ENCODE results near the gene MARK3. TPM values are rescaled to one million over a fixed set of nuclear protein-coding genes. Genes with fewer than 3 reads are reported as not detected.
A peak's percentile ranks its signal among the peaks of the same experiment; 100 is the strongest.

The MARK3 gene
- total RNA-seq, 2 experiments from 2014 or later = 78.6 to 81.4 TPM

DNA sequence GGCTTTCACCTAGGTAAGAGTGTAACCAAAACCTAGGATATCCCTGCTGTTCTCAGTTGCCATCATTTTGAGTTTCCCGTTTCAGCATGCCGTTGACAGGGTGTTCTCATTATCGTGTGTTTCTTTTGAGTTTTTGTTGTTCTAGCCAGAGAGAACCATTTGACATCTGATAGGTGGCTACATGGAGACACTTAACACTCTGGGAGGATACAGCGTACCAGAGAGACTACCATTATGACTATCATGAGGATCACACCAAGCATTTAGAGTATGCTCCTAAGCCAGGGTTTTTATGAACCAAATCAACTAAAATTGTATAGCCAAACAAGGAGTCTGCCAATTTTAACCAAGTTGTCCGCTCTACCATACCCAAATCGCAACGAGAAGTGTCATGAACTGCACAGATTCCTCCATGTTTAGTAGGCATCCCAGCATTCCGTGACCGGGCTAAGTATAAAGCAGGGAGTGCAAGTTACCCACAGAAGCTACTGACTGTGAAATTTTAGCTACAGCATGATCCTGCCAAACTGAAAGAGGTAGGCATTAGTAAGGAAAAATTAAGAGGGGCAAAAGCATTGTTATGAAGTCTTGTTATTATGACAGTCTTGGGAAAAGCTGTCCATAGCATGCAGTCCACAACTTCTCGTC, 48.8 kb downstream of the MARK3 start:
- ChIA-PET POLR2A (no interaction called here), CTCF (interaction anchor here (1.0 kb wide), 1 partner anchor 16 kb away, joined by 4 read pairs; no protein-coding TSS in a partner anchor)
- Mint-ChIP-seq H3K4me3 (no peak overlapping the region), H3K4me1 (peaks cover 12% of the 10 kb centered on the region), H3K27me3 (no peaks in the 10 kb centered on the region), H3K36me3 (ENCODE audit: low read depth) (peaks cover 21% of the 10 kb centered on the region), H3K9me3 (peaks cover under 1% of the 10 kb centered on the region), H3K27ac (no peak overlapping the region)
- no peak for DNase-seq

- ChIA-PET POLR2A (no interaction called here), CTCF (interaction anchor here (1.0 kb wide), 1 partner anchor 17 kb away, joined by 4 read pairs; no protein-coding TSS in a partner anchor)
- Mint-ChIP-seq H3K4me3 (no peak overlapping the region), H3K27me3 (no peaks in the 10 kb centered on the region), H3K4me1 (peaks cover 8% of the 10 kb centered on the region), H3K36me3 (ENCODE audit: low read depth) (peaks cover 23% of the 10 kb centered on the region), H3K9me3 (peaks cover 2% of the 10 kb centered on the region), H3K27ac (no peak overlapping the region)
- DNase-seq = no peak
These were observed 49.7 kb downstream of the MARK3 start for GRCh38 chr14:103434868-103435442.

DNA sequence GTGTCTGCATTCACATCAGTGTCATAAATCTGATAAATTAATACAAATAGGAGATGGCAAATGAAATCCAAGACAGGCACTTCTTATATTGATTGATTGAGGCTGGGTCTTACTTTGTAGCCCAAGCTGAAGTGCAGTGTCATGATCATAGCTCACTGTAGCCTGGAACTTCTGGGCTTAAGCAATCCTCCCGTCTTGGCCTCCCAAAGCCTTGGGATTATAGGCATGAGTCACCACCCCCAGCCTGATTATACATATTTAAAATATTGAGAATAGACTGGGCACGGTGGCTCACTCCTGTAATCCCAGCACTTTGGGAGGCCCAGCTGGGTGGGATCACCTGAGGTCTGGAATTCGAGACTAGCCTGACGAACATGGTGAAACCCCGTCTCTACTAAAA, 51.3 kb downstream of the MARK3 start:
- H3K9me3 Mint-ChIP-seq = peaks cover 2% of the 10 kb centered on the region
- H3K36me3 Mint-ChIP-seq (ENCODE audit: low read depth) = peaks cover 20% of the 10 kb centered on the region
- H3K27ac Mint-ChIP-seq = peak overlapping the region; percentile 36
- ChIA-PET POLR2A (no interaction called here), CTCF (no interaction called here)
- H3K27me3 Mint-ChIP-seq = no peaks in the 10 kb centered on the region
- no peak overlapping the region for H3K4me3 Mint-ChIP-seq
- DNase-seq = no peak
- H3K4me1 Mint-ChIP-seq = peaks cover 8% of the 10 kb centered on the region

DNA sequence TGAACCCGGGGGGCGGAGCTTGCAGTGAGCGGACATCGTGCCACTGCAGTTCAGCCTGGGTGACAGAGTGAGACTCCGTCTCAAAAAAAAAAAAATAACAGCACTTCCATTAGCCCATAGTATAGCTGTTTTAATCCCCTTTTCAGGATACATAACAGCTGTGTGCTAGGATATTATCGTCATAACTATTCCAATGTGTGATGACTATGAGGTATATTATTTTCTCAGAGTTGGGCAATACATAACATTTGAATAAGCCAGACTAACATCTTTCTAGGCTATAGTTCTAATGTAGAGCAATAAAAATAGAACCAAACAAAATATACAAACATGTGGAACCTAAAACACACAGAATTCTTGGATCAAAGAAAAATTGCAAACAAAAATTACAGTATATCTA, 57.1 kb downstream of the MARK3 start:
- Mint-ChIP-seq H3K27ac (no peak overlapping the region), H3K9me3 (peaks cover 2% of the 10 kb centered on the region), H3K27me3 (no peaks in the 10 kb centered on the region), H3K4me3 (no peak overlapping the region), H3K36me3 (ENCODE audit: low read depth) (peaks cover 17% of the 10 kb centered on the region), H3K4me1 (peaks cover 1% of the 10 kb centered on the region)
- POLR2A ChIA-PET = no interaction called here
- CTCF ChIA-PET = no interaction called here
- DNase-seq = no peak

DNA sequence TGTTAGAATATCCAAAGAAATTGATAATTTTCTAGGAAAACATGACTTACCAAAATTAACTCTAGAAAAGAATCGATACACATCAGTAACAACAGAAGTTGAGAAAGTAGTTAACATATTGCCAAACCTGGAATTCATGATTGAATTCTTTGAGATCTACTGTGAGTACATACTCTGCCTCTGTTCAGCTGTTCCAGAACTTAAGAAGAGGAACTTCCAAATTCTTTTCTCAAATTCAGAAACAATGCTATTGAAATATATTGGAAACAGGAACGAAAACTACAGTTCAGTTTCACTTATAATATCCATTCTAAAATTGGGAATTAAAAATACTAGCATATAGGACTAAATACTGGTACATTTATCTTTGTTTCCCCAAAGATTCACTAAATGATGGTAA, 57.9 kb downstream of the MARK3 start:
- H3K27ac Mint-ChIP-seq = no peak overlapping the region
- ChIA-PET POLR2A (no interaction called here), CTCF (interaction anchor here (0.6 kb wide), 1 partner anchor 791 kb away, joined by 5 read pairs; no protein-coding TSS in a partner anchor)
- peaks cover 2% of the 10 kb centered on the region for H3K9me3 Mint-ChIP-seq
- no peak overlapping the region for H3K4me3 Mint-ChIP-seq
- peaks cover 14% of the 10 kb centered on the region for H3K36me3 Mint-ChIP-seq (ENCODE audit: low read depth)
- no peak for DNase-seq
- H3K27me3 Mint-ChIP-seq = no peaks in the 10 kb centered on the region
- H3K4me1 Mint-ChIP-seq = peaks cover 1% of the 10 kb centered on the region

- Mint-ChIP-seq H3K4me1 (peaks cover 1% of the 10 kb centered on the region), H3K27ac (no peak overlapping the region), H3K27me3 (no peaks in the 10 kb centered on the region), H3K36me3 (ENCODE audit: low read depth) (peaks cover 9% of the 10 kb centered on the region), H3K9me3 (no peaks in the 10 kb centered on the region), H3K4me3 (no peak overlapping the region)
- ChIA-PET POLR2A (no interaction called here), CTCF (interaction anchor here (0.5 to 0.7 kb wide), 2 partner anchors 899 to 1750 kb away, joined by 4 read pairs; no protein-coding TSS in a partner anchor)
- DNase-seq = no peak
These were observed 59.8 kb downstream of the MARK3 start for GRCh38 chr14:103444837-103445524.

DNA sequence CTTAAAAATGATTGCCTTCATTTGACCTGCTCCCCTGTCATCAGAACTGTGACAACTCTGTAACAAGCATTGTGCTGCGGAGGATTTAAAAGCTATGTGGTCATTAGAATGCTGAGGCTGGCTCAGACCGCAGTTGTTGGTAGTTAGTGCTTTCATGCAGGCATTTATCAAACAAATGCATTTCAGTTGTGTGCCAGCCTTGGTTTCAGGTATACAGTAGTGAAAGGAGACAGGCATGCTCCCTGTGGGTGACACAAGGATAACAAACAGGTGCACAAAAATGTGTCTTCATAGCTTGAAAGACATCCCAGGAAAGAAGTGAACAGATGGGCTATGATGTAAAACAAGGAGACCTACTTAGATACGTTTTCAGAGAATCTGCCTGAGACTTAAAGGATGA, 60.6 kb downstream of the MARK3 start:
- Mint-ChIP-seq H3K36me3 (ENCODE audit: low read depth) (peaks cover 7% of the 10 kb centered on the region), H3K27me3 (no peaks in the 10 kb centered on the region), H3K4me1 (peaks cover 1% of the 10 kb centered on the region), H3K4me3 (no peak overlapping the region), H3K27ac (no peak overlapping the region), H3K9me3 (no peaks in the 10 kb centered on the region)
- CTCF ChIA-PET = interaction anchor here (0.6 kb wide), 1 partner anchor 45 kb away, joined by 3 read pairs; no protein-coding TSS in a partner anchor
- POLR2A ChIA-PET = no interaction called here
- no peak for DNase-seq

DNA sequence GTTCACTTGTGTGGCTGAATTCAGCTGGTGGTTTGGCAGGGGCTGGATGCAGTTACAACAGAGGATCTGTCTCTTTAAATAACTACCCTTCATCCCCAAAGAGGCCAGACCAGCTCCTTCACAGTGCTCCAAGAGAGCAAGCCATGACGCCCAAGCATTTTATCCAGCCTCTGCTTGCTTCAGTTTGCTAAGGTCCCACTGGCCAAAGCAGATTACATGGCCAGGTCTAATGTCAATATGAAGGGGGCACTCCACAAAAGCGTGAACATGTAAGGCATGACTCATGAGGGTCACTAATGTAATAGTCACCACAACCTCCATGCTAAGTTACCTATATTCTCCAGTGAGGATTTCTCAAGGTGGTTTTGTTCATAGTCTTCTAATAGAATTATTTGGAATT, 62.9 kb downstream of the MARK3 start:
- Mint-ChIP-seq H3K36me3 (ENCODE audit: low read depth) (peaks cover 9% of the 10 kb centered on the region), H3K4me3 (no peak overlapping the region), H3K27me3 (no peaks in the 10 kb centered on the region), H3K4me1 (peaks cover 1% of the 10 kb centered on the region), H3K27ac (no peak overlapping the region), H3K9me3 (no peaks in the 10 kb centered on the region)
- ChIA-PET CTCF (no interaction called here), POLR2A (no interaction called here)
- no peak for DNase-seq

DNA sequence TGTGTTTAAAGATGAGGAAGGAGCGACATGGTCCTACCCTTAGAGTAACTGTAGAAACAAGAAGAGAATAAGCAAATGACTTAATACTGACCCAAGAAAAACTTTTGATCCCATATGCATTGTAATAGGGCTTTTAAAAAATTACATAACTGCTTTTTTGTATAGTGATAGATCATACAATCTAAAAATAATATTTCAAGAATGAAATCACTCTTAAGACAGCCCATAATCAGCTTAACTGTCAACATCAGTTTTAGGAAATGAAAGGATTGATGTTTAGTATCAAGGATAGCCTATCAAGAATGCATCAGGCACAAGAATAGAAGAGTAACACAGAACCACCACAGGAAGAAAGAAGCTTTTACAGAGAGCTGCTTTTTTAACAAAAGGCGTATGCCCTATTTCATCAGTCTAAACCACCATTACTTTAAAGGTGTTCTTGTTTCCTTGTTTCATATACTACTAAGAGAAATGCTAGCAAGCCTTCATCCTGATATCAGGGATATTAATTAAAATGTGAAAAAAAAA, 64.5 kb downstream of the MARK3 start:
- Mint-ChIP-seq H3K4me1 (no peaks in the 10 kb centered on the region), H3K27ac (no peak overlapping the region), H3K36me3 (ENCODE audit: low read depth) (peaks cover 5% of the 10 kb centered on the region), H3K4me3 (no peak overlapping the region), H3K27me3 (no peaks in the 10 kb centered on the region), H3K9me3 (no peaks in the 10 kb centered on the region)
- ChIA-PET POLR2A (no interaction called here), CTCF (interaction anchor here (0.6 to 1.0 kb wide), 3 partner anchors 13 to 414 kb away, joined by 3 read pairs; no protein-coding TSS in a partner anchor)
- DNase-seq = no peak

DNA sequence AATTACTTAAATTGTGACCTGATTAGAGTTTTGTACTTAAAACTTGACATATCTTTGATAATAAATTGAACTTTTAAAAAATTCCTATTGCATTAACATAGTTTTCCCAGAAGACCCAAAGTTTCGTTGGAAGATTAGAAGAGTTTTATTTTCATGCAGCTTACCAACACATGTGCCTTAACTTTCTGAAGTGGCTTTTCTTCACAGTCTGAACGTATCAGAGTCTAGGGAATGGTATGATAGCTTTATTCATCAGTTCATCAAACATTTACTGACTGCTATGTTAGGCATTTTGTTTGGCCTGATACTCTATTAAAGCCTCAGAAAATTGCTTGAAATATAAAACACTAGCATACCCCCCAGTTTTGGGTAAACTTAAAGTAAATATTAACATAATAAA, 65.2 kb downstream of the MARK3 start:
- Mint-ChIP-seq H3K9me3 (no peaks in the 10 kb centered on the region), H3K4me3 (no peak overlapping the region), H3K27me3 (no peaks in the 10 kb centered on the region), H3K36me3 (ENCODE audit: low read depth) (peaks cover 5% of the 10 kb centered on the region), H3K4me1 (no peaks in the 10 kb centered on the region), H3K27ac (no peak overlapping the region)
- CTCF ChIA-PET = no interaction called here
- POLR2A ChIA-PET = no interaction called here
- no peak for DNase-seq

- H3K4me1 Mint-ChIP-seq = peaks cover 5% of the 10 kb centered on the region
- peaks cover 9% of the 10 kb centered on the region for H3K36me3 Mint-ChIP-seq (ENCODE audit: low read depth)
- no peaks in the 10 kb centered on the region for H3K9me3 Mint-ChIP-seq
- no peaks in the 10 kb centered on the region for H3K27me3 Mint-ChIP-seq
- ChIA-PET POLR2A (no interaction called here), CTCF (no interaction called here)
- no peak overlapping the region for H3K4me3 Mint-ChIP-seq
- DNase-seq = no peak
- no peak overlapping the region for H3K27ac Mint-ChIP-seq
These were observed 66.2 kb downstream of the MARK3 start for GRCh38 chr14:103451401-103451800.

DNA sequence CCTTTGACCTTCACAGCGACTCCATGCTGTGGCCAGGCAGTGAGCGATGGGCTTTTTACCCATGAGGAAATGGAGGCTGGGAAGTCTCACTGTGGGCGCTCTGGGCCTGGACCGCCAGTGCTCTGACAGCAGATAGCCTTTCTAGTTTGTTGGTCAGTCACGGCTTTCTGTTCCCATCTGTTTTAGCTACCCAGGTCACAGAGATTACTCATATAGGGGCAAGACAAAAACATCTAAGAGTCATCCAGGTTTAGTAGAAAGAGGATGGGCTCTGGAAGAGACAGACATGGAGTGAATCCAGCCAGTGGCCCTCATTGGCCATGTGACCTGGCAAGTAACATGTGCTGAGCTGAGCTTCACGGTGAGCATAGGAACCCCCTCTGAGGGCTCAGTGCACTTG, 68.6 kb downstream of the MARK3 start:
- Mint-ChIP-seq H3K36me3 (ENCODE audit: low read depth) (peaks cover 9% of the 10 kb centered on the region), H3K9me3 (no peaks in the 10 kb centered on the region), H3K27me3 (no peaks in the 10 kb centered on the region), H3K27ac (no peak overlapping the region), H3K4me3 (no peak overlapping the region), H3K4me1 (peaks cover 7% of the 10 kb centered on the region)
- CTCF ChIA-PET = interaction anchor here (0.6 to 0.9 kb wide), 2 partner anchors 75 to 1149 kb away, joined by 3 read pairs; partner anchors contain the start of genes MOK and TRMT61A
- no peak for DNase-seq
- POLR2A ChIA-PET = no interaction called here

- H3K36me3 Mint-ChIP-seq (ENCODE audit: low read depth) = peaks cover 12% of the 10 kb centered on the region
- H3K27me3 Mint-ChIP-seq = no peaks in the 10 kb centered on the region
- DNase-seq = no peak
- peak overlapping the region; percentile 27 for H3K27ac Mint-ChIP-seq
- CTCF ChIA-PET = interaction anchor here (1.0 kb wide), 1 partner anchor 39 kb away, joined by 3 read pairs; no protein-coding TSS in a partner anchor
- no peaks in the 10 kb centered on the region for H3K9me3 Mint-ChIP-seq
- H3K4me3 Mint-ChIP-seq = no peak overlapping the region
- peaks cover 14% of the 10 kb centered on the region for H3K4me1 Mint-ChIP-seq
- POLR2A ChIA-PET = no interaction called here
These were observed 71.1 kb downstream of the MARK3 start for GRCh38 chr14:103456167-103456835.
